ENCODE results near the gene KIF26B.

KIF26B gene

DNA sequence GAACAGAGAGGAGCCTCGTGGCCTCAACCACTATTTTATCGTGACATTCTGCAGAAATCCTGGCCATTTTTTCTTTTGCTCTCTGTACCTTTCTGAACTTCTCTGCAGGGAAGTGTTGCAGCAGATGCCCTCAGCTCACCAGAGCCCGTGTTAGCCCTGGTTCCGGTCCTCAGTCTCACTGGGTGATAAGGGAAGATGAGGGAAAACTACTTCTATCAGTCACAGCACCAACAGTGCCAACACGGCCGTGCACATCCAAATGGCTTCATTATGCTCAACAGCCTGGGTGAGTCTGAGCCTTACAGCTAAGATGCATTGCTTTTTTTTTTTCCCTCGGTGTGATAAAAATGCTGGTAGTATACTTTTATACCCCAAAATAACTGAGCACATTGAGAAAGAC, 93.0 kb downstream of the KIF26B start:
- DNase-seq (ENCODE audit: low read depth): no peak
- Histone ChIP-seq H3K4me3 (ENCODE audit: low read length) (no peak overlapping the region), H3K36me3 (ENCODE audit: control insufficient read depth, insufficient read depth, low read length, severe bottlenecking) (peaks cover 5% of the 10 kb centered on the region), H3K9me3 (ENCODE audit: control insufficient read depth, low read length) (peaks cover 4% of the 10 kb centered on the region), H3K27me3 (replicated peaks; ENCODE audit: control insufficient read depth, insufficient read depth, low read length) (no peaks in the 10 kb centered on the region), H3K4me1 (ENCODE audit: control insufficient read depth, insufficient read depth, low read length) (no peaks in the 10 kb centered on the region), H3K9ac (ENCODE audit: low read length) (no peak overlapping the region)

- H3K4me3 ChIP-seq (ENCODE audit: low read length): no peak overlapping the region
- no peak for DNase-seq (ENCODE audit: low read depth)
- H3K9ac ChIP-seq (ENCODE audit: low read length): no peak overlapping the region
- H3K9me3 ChIP-seq (ENCODE audit: control insufficient read depth, low read length): peaks cover 4% of the 10 kb centered on the region
- H3K4me1 ChIP-seq (ENCODE audit: control insufficient read depth, insufficient read depth, low read length): no peaks in the 10 kb centered on the region
- peaks cover 5% of the 10 kb centered on the region for H3K36me3 ChIP-seq (ENCODE audit: control insufficient read depth, insufficient read depth, low read length, severe bottlenecking)
- H3K27me3 ChIP-seq (replicated peaks; ENCODE audit: control insufficient read depth, insufficient read depth, low read length): no peaks in the 10 kb centered on the region
Observed at GRCh38 chr1:245248231-245248731, 93.5 kb downstream of the KIF26B start.

DNA sequence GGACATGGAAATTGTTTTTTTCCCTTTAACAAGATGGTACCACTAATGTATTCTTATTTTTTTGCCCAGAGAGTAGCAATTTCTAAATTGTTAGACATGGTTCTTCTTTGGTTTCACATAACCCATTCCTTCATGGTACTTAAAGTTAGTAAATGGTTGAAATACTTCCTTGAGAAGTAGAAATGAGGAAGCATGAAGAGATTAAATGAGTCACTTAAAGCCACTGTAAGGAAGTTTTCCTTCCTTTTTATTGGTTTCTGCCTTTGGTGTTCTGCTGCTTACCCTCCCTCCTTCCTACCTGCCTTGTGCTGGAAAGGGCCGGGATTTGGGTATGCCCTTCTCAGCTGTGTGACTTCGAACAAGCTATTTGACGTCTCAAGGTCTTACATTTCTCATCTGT, 101.0 kb downstream of the KIF26B start:
- H3K27me3 ChIP-seq (replicated peaks; ENCODE audit: control insufficient read depth, insufficient read depth, low read length): no peaks in the 10 kb centered on the region
- peak; percentile 26 for DNase-seq (ENCODE audit: low read depth)
- no peak overlapping the region for H3K9ac ChIP-seq (ENCODE audit: low read length)
- no peaks in the 10 kb centered on the region for H3K4me1 ChIP-seq (ENCODE audit: control insufficient read depth, insufficient read depth, low read length)
- H3K9me3 ChIP-seq (ENCODE audit: control insufficient read depth, low read length): no peaks in the 10 kb centered on the region
- H3K36me3 ChIP-seq (ENCODE audit: control insufficient read depth, insufficient read depth, low read length, severe bottlenecking): no peaks in the 10 kb centered on the region
- H3K4me3 ChIP-seq (ENCODE audit: low read length): no peak overlapping the region

GRCh38 chr1:245256528-245256927, 101.7 kb downstream of the KIF26B start:
- no peak overlapping the region for H3K9ac ChIP-seq (ENCODE audit: low read length)
- no peak overlapping the region for H3K4me3 ChIP-seq (ENCODE audit: low read length)
- H3K27me3 ChIP-seq (replicated peaks; ENCODE audit: control insufficient read depth, insufficient read depth, low read length): no peaks in the 10 kb centered on the region
- H3K36me3 ChIP-seq (ENCODE audit: control insufficient read depth, insufficient read depth, low read length, severe bottlenecking): no peaks in the 10 kb centered on the region
- DNase-seq (ENCODE audit: low read depth): no peak
- no peaks in the 10 kb centered on the region for H3K9me3 ChIP-seq (ENCODE audit: control insufficient read depth, low read length)
- H3K4me1 ChIP-seq (ENCODE audit: control insufficient read depth, insufficient read depth, low read length): no peaks in the 10 kb centered on the region

DNA sequence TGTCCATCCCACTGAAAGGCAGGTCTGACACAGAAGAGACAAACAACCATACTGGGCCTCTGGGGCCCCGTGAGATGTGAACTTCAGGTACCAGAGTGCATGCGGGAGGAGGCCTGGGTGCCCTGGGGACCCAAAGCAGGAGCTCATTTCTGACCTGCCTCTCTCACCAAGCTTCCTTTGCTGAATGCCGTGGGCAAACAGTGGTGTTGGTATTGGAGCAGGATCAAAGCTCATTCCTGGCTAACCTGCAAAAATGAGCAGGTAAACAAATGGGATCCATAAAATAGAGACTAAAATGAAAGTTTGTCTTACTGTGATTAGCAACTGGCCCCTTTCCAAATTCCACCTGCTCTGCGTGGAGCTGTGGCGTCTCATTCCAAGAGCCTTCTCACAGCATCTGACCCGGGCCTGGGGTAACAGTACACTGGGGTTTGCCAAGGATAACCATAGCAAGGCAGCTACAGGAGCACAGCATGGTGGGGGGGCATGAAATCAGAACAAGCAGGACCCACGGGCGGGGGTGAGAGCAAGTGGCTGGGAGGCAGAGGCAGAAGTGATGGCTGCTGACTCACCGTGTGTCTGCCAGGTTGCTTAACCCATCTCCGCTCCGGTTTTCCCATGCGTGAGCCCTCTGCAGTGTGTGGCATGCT, 103.6 kb downstream of the KIF26B start:
- Histone ChIP-seq H3K36me3 (ENCODE audit: control insufficient read depth, insufficient read depth, low read length, severe bottlenecking) (no peaks in the 10 kb centered on the region), H3K4me1 (ENCODE audit: control insufficient read depth, insufficient read depth, low read length) (no peaks in the 10 kb centered on the region), H3K4me3 (ENCODE audit: low read length) (no peak overlapping the region), H3K9ac (ENCODE audit: low read length) (no peak overlapping the region), H3K27me3 (replicated peaks; ENCODE audit: control insufficient read depth, insufficient read depth, low read length) (peaks cover 3% of the 10 kb centered on the region), H3K9me3 (ENCODE audit: control insufficient read depth, low read length) (no peaks in the 10 kb centered on the region)
- peak; percentile 37 for DNase-seq (ENCODE audit: low read depth)

- H3K9ac ChIP-seq (ENCODE audit: low read length): no peak overlapping the region
- H3K36me3 ChIP-seq (ENCODE audit: control insufficient read depth, insufficient read depth, low read length, severe bottlenecking): no peaks in the 10 kb centered on the region
- H3K27me3 ChIP-seq (replicated peaks; ENCODE audit: control insufficient read depth, insufficient read depth, low read length): peaks cover 4% of the 10 kb centered on the region
- no peaks in the 10 kb centered on the region for H3K9me3 ChIP-seq (ENCODE audit: control insufficient read depth, low read length)
- H3K4me1 ChIP-seq (ENCODE audit: control insufficient read depth, insufficient read depth, low read length): peaks cover 3% of the 10 kb centered on the region
- H3K4me3 ChIP-seq (ENCODE audit: low read length): no peak overlapping the region
- DNase-seq (ENCODE audit: low read depth): peak; percentile 20
Observed at GRCh38 chr1:245260110-245260882, 105.5 kb downstream of the KIF26B start.

DNA sequence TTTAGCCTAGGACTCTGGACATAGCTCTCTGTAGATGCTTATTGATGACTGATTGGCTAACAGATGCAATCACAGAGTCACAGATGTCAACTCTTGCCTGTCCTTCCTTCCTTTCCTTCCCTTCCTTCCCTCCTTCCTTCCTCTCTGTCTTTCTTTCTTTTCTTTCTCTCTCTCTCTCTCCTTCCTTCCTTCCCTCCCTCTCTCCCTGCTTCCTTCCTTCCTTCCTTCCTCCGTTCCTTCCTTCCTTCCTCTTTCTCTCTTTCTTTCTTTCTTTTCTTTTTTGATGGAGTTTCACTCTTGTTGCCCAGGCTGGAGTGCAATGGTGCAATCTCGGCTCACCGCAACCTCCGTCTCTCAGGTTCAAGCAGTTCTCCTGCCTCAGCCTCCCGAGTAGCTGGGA, 106.1 kb downstream of the KIF26B start:
- Histone ChIP-seq H3K9ac (ENCODE audit: low read length) (no peak overlapping the region), H3K4me3 (ENCODE audit: low read length) (no peak overlapping the region)
- DNase-seq (ENCODE audit: low read depth): no peak

GRCh38 chr1:245261786-245262185, 107.0 kb downstream of the KIF26B start:
- Histone ChIP-seq H3K36me3 (ENCODE audit: control insufficient read depth, insufficient read depth, low read length, severe bottlenecking) (no peaks in the 10 kb centered on the region), H3K9me3 (ENCODE audit: control insufficient read depth, low read length) (peaks cover 5% of the 10 kb centered on the region), H3K4me1 (ENCODE audit: control insufficient read depth, insufficient read depth, low read length) (peaks cover 3% of the 10 kb centered on the region), H3K4me3 (ENCODE audit: low read length) (no peak overlapping the region), H3K9ac (ENCODE audit: low read length) (no peak overlapping the region), H3K27me3 (replicated peaks; ENCODE audit: control insufficient read depth, insufficient read depth, low read length) (peaks cover 4% of the 10 kb centered on the region)
- peak; percentile 66 for DNase-seq (ENCODE audit: low read depth)

More for the DNA sequence above, 106.1 kb downstream of the KIF26B start:
- peaks cover 4% of the 10 kb centered on the region for H3K27me3 ChIP-seq (replicated peaks; ENCODE audit: control insufficient read depth, insufficient read depth, low read length)
- H3K4me1 ChIP-seq (ENCODE audit: control insufficient read depth, insufficient read depth, low read length): peaks cover 3% of the 10 kb centered on the region
- no peaks in the 10 kb centered on the region for H3K36me3 ChIP-seq (ENCODE audit: control insufficient read depth, insufficient read depth, low read length, severe bottlenecking)
- H3K9me3 ChIP-seq (ENCODE audit: control insufficient read depth, low read length): no peaks in the 10 kb centered on the region

DNA sequence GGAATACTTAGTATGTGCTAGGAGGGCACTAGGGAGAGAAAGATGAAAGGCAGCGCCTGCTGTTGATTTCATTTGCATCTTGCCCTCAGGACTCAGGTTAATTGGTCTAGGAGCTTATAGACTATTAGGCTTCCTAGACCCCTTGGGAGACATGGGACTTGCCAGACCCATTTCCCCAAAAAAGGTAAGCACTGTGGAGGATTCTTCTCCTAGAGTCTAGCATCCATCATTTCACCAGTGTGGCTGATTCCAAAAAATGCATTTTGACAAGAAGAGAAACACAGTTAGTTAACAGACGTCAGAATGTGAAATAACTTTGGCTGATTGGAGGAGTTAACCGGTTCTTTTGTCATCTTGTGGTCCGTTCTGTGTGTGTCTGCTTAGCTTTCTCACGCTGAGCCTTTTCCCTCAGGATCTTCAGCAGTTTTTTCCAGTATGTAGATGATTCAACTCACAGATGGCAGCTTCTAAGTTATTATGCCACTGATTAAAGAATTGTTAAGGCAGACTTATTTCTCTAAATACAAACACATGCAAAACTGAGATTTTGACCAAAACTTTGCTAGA, 108.8 kb downstream of the KIF26B start:
- H3K9me3 ChIP-seq (ENCODE audit: control insufficient read depth, low read length): peaks cover 5% of the 10 kb centered on the region
- H3K36me3 ChIP-seq (ENCODE audit: control insufficient read depth, insufficient read depth, low read length, severe bottlenecking): no peaks in the 10 kb centered on the region
- peaks cover 3% of the 10 kb centered on the region for H3K4me1 ChIP-seq (ENCODE audit: control insufficient read depth, insufficient read depth, low read length)
- H3K27me3 ChIP-seq (replicated peaks; ENCODE audit: control insufficient read depth, insufficient read depth, low read length): peaks cover 4% of the 10 kb centered on the region
- no peak overlapping the region for H3K4me3 ChIP-seq (ENCODE audit: low read length)
- H3K9ac ChIP-seq (ENCODE audit: low read length): no peak overlapping the region
- DNase-seq (ENCODE audit: low read depth): peak; percentile 54

GRCh38 chr1:245264226-245264625, 109.4 kb downstream of the KIF26B start:
- H3K4me3 ChIP-seq (ENCODE audit: low read length): no peak overlapping the region
- H3K27me3 ChIP-seq (replicated peaks; ENCODE audit: control insufficient read depth, insufficient read depth, low read length): peaks cover 4% of the 10 kb centered on the region
- H3K4me1 ChIP-seq (ENCODE audit: control insufficient read depth, insufficient read depth, low read length): peaks cover 3% of the 10 kb centered on the region
- DNase-seq (ENCODE audit: low read depth): no peak
- peaks cover 5% of the 10 kb centered on the region for H3K9me3 ChIP-seq (ENCODE audit: control insufficient read depth, low read length)
- H3K36me3 ChIP-seq (ENCODE audit: control insufficient read depth, insufficient read depth, low read length, severe bottlenecking): no peaks in the 10 kb centered on the region
- no peak overlapping the region for H3K9ac ChIP-seq (ENCODE audit: low read length)

GRCh38 chr1:245266105-245266504, 111.3 kb downstream of the KIF26B start:
- Histone ChIP-seq H3K4me3 (ENCODE audit: low read length) (no peak overlapping the region), H3K4me1 (ENCODE audit: control insufficient read depth, insufficient read depth, low read length) (peaks cover 3% of the 10 kb centered on the region), H3K9me3 (ENCODE audit: control insufficient read depth, low read length) (peaks cover 12% of the 10 kb centered on the region), H3K9ac (ENCODE audit: low read length) (no peak overlapping the region), H3K27me3 (replicated peaks; ENCODE audit: control insufficient read depth, insufficient read depth, low read length) (peaks cover 4% of the 10 kb centered on the region), H3K36me3 (ENCODE audit: control insufficient read depth, insufficient read depth, low read length, severe bottlenecking) (no peaks in the 10 kb centered on the region)
- no peak for DNase-seq (ENCODE audit: low read depth)
